Measurements from ENCODE around the gene ADCY9. TPM values are rescaled to one million over a fixed set of nuclear protein-coding genes. Genes with fewer than 3 reads are reported as not detected.

The ADCY9 gene
- total RNA-seq, 4 donors from 2014 or later = 13.1 to 25.1 (median 18.5) TPM

- intact Hi-C loops (cut with DNase I; ENCODE audit: low total_unique reads) = no loop called here
- DNase-seq (ENCODE audit: low spot score in 2 of 2) = no peak
- WGBS, 2 donors = 93 to 97% methylated on average over 13 of the region's 13 CpGs
Observed at GRCh38 chr16:4110065-4110464, 6.2 kb downstream of the ADCY9 start.

DNA sequence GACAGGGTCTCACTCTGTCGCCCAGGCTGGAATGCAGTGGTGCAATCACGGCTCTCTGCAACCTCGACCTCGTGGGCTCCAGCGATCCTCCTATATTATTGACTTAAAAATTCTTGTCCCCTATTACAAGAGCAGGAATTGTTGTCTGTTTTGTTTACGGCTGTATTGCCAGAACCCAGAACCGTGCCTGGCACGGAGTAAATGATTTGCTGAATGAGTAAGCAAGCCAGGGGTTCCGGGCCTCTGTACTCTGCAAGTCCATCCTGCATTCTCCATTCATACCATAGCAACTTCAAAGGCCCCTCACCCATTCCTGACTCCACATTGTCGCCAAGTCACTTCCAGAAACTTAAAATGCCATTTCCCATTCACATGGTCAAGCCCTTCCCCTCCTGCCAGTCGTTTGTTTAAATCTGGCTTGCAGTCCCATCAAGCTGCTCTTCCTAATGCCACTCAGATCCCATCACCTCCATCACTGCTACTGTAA lies 6.9 kb downstream of the ADCY9 start:
- intact Hi-C loops (cut with DNase I; ENCODE audit: low total_unique reads) = no loop called here
- no peak for DNase-seq (ENCODE audit: low spot score in 2 of 2)
- WGBS, 2 donors = 84 to 85% methylated on average over 11 of the region's 11 CpGs
- no peak overlapping the region for H3K4me3 ChIP-seq (ENCODE audit: low read depth, poor library complexity, severe bottlenecking)
- TF ChIP-seq POLR2A (IDR thresholded peaks at IDR 0.05) = no peak
- TF ChIP-seq, protein P1, sequence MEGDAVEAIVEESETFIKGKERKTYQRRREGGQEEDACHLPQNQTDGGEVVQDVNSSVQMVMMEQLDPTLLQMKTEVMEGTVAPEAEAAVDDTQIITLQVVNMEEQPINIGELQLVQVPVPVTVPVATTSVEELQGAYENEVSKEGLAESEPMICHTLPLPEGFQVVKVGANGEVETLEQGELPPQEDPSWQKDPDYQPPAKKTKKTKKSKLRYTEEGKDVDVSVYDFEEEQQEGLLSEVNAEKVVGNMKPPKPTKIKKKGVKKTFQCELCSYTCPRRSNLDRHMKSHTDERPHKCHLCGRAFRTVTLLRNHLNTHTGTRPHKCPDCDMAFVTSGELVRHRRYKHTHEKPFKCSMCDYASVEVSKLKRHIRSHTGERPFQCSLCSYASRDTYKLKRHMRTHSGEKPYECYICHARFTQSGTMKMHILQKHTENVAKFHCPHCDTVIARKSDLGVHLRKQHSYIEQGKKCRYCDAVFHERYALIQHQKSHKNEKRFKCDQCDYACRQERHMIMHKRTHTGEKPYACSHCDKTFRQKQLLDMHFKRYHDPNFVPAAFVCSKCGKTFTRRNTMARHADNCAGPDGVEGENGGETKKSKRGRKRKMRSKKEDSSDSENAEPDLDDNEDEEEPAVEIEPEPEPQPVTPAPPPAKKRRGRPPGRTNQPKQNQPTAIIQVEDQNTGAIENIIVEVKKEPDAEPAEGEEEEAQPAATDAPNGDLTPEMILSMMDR (IDR thresholded peaks at IDR 0.05) = no peak

More at GRCh38 chr16:4110065-4110464, 6.2 kb downstream of the ADCY9 start:
- TF ChIP-seq, protein P1 (IDR thresholded peaks at IDR 0.05) = no peak
- no peak for TF ChIP-seq POLR2A (IDR thresholded peaks at IDR 0.05)
- no peak overlapping the region for H3K4me3 ChIP-seq (ENCODE audit: low read depth, poor library complexity, severe bottlenecking)

DNA sequence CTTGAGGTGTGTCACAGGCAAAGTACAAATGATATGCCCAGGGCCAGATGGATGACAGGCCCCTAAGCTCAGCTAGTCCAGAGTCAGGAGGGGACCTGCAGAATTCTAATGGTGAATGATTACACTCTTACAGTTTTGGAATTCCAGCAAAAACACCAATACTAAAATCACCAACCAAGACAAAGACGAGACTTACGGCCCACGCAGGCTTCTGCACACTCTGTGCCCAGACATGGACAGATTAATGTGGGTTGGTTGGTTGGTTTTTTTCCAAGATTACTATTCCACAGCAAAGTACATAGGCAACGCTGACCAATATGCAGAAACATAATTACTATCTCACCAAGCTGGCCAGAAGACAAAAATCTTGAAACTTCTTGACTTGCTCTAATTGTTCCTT lies 9.7 kb downstream of the ADCY9 start:
- TF ChIP-seq, protein P1 (IDR thresholded peaks at IDR 0.05) = no peak
- TF ChIP-seq POLR2A (IDR thresholded peaks at IDR 0.05) = no peak

DNA sequence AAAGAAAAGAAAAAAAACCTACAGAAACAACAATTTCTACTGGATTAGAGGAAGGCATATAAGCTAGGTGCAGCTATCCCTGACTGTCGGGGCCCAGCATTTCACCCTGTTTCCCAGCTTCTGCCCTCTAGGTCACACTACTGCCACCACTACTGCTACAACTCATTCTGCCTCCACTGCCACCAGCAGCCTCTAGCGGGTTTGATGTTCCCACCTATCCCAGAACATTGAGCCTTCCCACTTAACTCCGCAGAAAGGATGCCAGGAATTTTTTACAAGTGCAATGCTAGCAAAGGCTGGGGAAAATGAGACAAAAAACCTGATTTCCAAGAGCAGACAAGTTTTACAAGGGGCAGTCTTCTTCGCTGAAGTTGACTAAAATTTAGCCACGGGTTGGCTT lies 10.4 kb downstream of the ADCY9 start:
- no peak for TF ChIP-seq POLR2A (IDR thresholded peaks at IDR 0.05)
- TF ChIP-seq, protein P1 (IDR thresholded peaks at IDR 0.05) = no peak
- DNase-seq (ENCODE audit: low spot score in 2 of 2) = no peak
- WGBS, 2 donors = 93 to 96% methylated on average over 5 of the region's 5 CpGs
- H3K4me3 ChIP-seq (ENCODE audit: low read depth, poor library complexity, severe bottlenecking) = no peak overlapping the region
- intact Hi-C loops (cut with DNase I; ENCODE audit: low total_unique reads) = no loop called here

More for the DNA sequence above, 9.7 kb downstream of the ADCY9 start:
- DNase-seq (ENCODE audit: low spot score in 2 of 2) = no peak
- no peak overlapping the region for H3K4me3 ChIP-seq (ENCODE audit: low read depth, poor library complexity, severe bottlenecking)
- 81 to 91% methylated on average over 4 of the region's 4 CpGs for WGBS, 2 donors
- intact Hi-C loops (cut with DNase I; ENCODE audit: low total_unique reads) = no loop called here

- intact Hi-C loops (cut with DNase I; ENCODE audit: low total_unique reads) = no loop called here
Observed at GRCh38 chr16:4103745-4104144, 12.5 kb downstream of the ADCY9 start.

More at GRCh38 chr16:4103745-4104144, 12.5 kb downstream of the ADCY9 start:
- TF ChIP-seq, protein P1 (IDR thresholded peaks at IDR 0.05) = no peak
- no peak for TF ChIP-seq POLR2A (IDR thresholded peaks at IDR 0.05)
- H3K4me3 ChIP-seq (ENCODE audit: low read depth, poor library complexity, severe bottlenecking) = no peak overlapping the region
- DNase-seq (ENCODE audit: low spot score in 2 of 2) = no peak
- 96% methylated on average over 15 of the region's 15 CpGs for WGBS, 2 donors

Data from lower leg skin (tissue), 4 donors.